Smooth muscle cell of the pulmonary artery (primary cell): ENCODE measurements around the gene CSRNP2. TPM values are rescaled to one million over a fixed set of nuclear protein-coding genes. Genes with fewer than 3 reads are reported as not detected.

Source experiments
- total RNA-seq: library from RNA; depleted of rRNA; stranded (reverse); fragments of >200 nt; gene quantifications from 2 replicates; pipeline ENCODE4 v1.2.3, GENCODE V29; 2014

Gene CSRNP2
- 21.8 and 25.6 TPM in 2 replicates for total RNA-seq

GRCh38 chr12:51083126-51083833, at the start of gene CSRNP2:
CSRNP2 (minus strand) TSS chr12:51083596; CDS start chr12:51076561, 7,035 bp downstream.

GRCh38 chr12:51047655-51048540, 35.5 kb downstream of the CSRNP2 start, which contains the start of gene LETMD1:
LETMD1 (plus strand) TSS chr12:51048327; CDS start chr12:51048357, 30 bp downstream.

GRCh38 chr12:51025836-51026638, 57.4 kb downstream of the CSRNP2 start, which contains the start of gene SLC11A2:
SLC11A2 (minus strand) TSS chr12:51026384; CDS start chr12:51010728, 15,656 bp downstream.

Other genes with a start within 250 kb of the CSRNP2 start
- not detected in 2 replicates for gene TMPRSS12, start 240.7 kb downstream of the CSRNP2 start, total RNA-seq
- not detected in 2 replicates for gene HIGD1C, start 131.1 kb downstream of the CSRNP2 start, total RNA-seq
- 76.0 and 96.2 TPM in 2 replicates for gene SLC11A2, start 57.2 kb downstream of the CSRNP2 start, total RNA-seq
- gene LETMD1, start 35.3 kb downstream of the CSRNP2 start, total RNA-seq: 56.8 and 60.3 TPM in 2 replicates
- gene TFCP2, start 89.5 kb upstream of the CSRNP2 start, total RNA-seq: 12.6 and 15.3 TPM in 2 replicates
- 3.5 and 5.2 TPM in 2 replicates for gene POU6F1, start 134.5 kb upstream of the CSRNP2 start, total RNA-seq
- gene DAZAP2, start 155.2 kb upstream of the CSRNP2 start, total RNA-seq: 108 and 112 TPM in 2 replicates
- gene SMAGP, start 186.8 kb upstream of the CSRNP2 start, total RNA-seq: 9.6 and 19.1 TPM in 2 replicates
- not detected in 2 replicates for gene BIN2, start 240.6 kb upstream of the CSRNP2 start, total RNA-seq